Lower leg skin (tissue), 4 donors: ENCODE data around the gene NXPH2. TPM values are rescaled to one million over a fixed set of nuclear protein-coding genes. Genes with fewer than 3 reads are reported as not detected.

Source experiments
- DNase-seq, 2 donors: peaks; one replicate each; pipeline ENCODE4 v3.0.0-alpha.2; 2019; ENCODE audit warnings: low spot score in 2 of 2
- H3K4me3 ChIP-seq: fragments of 200-600 bp; sonication (generic); 2 replicates; pipeline ENCODE4 v1.5.1; 2017; ENCODE audit warnings: mild to moderate bottlenecking, low read depth; ENCODE audit not compliant: poor library complexity, severe bottlenecking
- CTCF ChIP-seq, 3 donors: fragments of 450-650 bp; IDR thresholded peaks; one replicate each; pipeline ENCODE4 v1.5.1; 2016; ENCODE audit warnings: antibody characterized with exemption in 3 of 3, mild to moderate bottlenecking in 3 of 3, moderate library complexity in 2 of 3
- POLR2A ChIP-seq, 2 donors: fragments of 450-650 bp; IDR thresholded peaks; one replicate each; pipeline ENCODE4 v1.6.1; 2016 to 2017; ENCODE audit warnings: antibody characterized with exemption in 2 of 2, mild to moderate bottlenecking in 1 of 2, moderate library complexity in 1 of 2
- WGBS, 2 donors: methylation state at CpG; one replicate each; pipeline ENCODE4 v1.1.5; 2018; 5-methylcytosine and 5-hydroxymethylcytosine counted together
- intact Hi-C: fragments of 100-400 bp; cut with DNase I; formaldehyde crosslinking; loops from one replicate; pipeline ENCODE4 v1.15.0; 2023; ENCODE audit warnings: low total_unique reads
- total RNA-seq, 4 donors: library from RNA; depleted of rRNA; stranded (reverse); fragments of >200 nt; gene quantifications; one replicate each; pipeline ENCODE4 v1.1.0, GENCODE V29; 2016

The NXPH2 gene
- total RNA-seq, 4 donors from 2014 or later, result not detected

GRCh38 chr2:138691667-138692066, 88.5 kb downstream of the NXPH2 start:
- H3K4me3 ChIP-seq, result no peak overlapping the region
- intact Hi-C loops, result no loop called here
- no peak for DNase-seq
- 96 to 100% methylated on average over 1 of the region's 1 CpG for WGBS, 2 donors
- no peak for TF ChIP-seq CTCF (IDR thresholded peaks at IDR 0.05)
- no peak for TF ChIP-seq POLR2A (IDR thresholded peaks at IDR 0.05)

GRCh38 chr2:138689705-138690104, 90.5 kb downstream of the NXPH2 start:
- intact Hi-C loops, result no loop called here
- no peak for TF ChIP-seq CTCF (IDR thresholded peaks at IDR 0.05)
- TF ChIP-seq POLR2A (IDR thresholded peaks at IDR 0.05), result no peak
- no peak for DNase-seq
- H3K4me3 ChIP-seq, result no peak overlapping the region
- WGBS, 2 donors, result 54 to 62% methylated on average over 4 of the region's 4 CpGs

- intact Hi-C loops, result no loop called here
- no peak overlapping the region for H3K4me3 ChIP-seq
- WGBS, 2 donors, result 78 to 82% methylated on average over 2 of the region's 2 CpGs
- TF ChIP-seq CTCF (IDR thresholded peaks at IDR 0.05), result no peak
- no peak for TF ChIP-seq POLR2A (IDR thresholded peaks at IDR 0.05)
- no peak for DNase-seq
Measured at GRCh38 chr2:138682163-138682562, 98.0 kb downstream of the NXPH2 start.

- H3K4me3 ChIP-seq, result no peak overlapping the region
- DNase-seq, result no peak
- 33 to 37% methylated on average over 1 of the region's 1 CpG for WGBS, 2 donors
- TF ChIP-seq POLR2A (IDR thresholded peaks at IDR 0.05) (no peak), CTCF (IDR thresholded peaks at IDR 0.05) (no peak)
- intact Hi-C loops, result no loop called here
Measured at GRCh38 chr2:138677221-138677620, 103.0 kb downstream of the NXPH2 start.

GRCh38 chr2:138676619-138677021, 103.6 kb downstream of the NXPH2 start:
- intact Hi-C loops, result no loop called here
- no peak overlapping the region for H3K4me3 ChIP-seq
- no peak for DNase-seq
- 73 to 83% methylated on average over 2 of the region's 2 CpGs for WGBS, 2 donors
- TF ChIP-seq CTCF (IDR thresholded peaks at IDR 0.05), result no peak
- TF ChIP-seq POLR2A (IDR thresholded peaks at IDR 0.05), result no peak

GRCh38 chr2:138671566-138671965, 108.6 kb downstream of the NXPH2 start:
- TF ChIP-seq CTCF (IDR thresholded peaks at IDR 0.05), result no peak
- no peak for TF ChIP-seq POLR2A (IDR thresholded peaks at IDR 0.05)
- WGBS, 2 donors, result 93 to 95% methylated on average over 10 of the region's 10 CpGs
- H3K4me3 ChIP-seq, result no peak overlapping the region
- no peak for DNase-seq
- intact Hi-C loops, result no loop called here
